ENCODE data around the gene CPT1C. TPM values are rescaled to one million over a fixed set of nuclear protein-coding genes. Genes with fewer than 3 reads are reported as not detected.

CPT1C gene
- polyA plus RNA-seq, 6 donors from 2014 or later: not detected

DNA sequence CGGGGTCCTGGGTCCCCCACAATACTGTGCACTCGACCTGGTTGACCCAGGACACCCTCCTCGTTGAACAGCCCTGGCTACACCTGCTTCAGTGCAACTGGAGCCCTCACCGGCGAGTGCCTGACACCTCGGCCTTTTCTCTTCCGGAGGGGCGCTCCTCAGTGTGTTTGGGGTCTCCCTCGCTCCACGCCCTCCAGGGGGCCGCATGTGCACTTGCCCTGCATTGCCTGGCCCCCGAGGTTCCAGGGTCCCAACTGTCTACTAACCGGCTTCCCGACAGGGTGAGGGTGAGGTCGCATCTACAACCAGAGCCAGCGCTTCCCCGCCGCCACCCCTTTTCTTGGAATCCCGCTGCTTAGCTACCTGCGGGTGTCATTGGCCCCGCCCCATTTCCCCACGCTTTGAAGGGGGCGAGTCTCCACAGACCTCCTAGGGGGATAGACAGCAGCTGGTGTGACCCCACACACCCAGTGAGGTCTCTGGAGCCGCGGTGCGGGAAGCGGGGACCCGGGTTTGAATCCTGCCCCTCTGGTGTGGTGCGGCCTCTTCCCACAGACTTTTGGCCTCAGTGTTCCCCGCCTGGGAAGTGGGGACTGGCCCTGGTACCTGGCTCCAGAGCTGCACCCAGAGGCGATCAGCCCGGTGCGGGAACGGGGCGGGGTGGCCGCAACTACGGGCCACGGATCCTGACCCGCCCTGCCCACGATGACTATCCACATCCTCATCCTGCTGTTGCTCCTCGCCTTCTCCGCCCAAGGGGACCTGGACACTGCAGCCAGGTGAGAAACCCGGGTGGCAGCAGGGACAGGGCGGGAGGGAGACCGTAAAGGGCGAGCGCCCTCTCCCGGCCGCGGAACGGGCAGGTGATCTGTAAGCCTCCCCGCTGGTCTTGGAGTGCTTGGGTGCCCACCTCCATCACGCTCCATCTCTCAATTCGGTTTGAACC, 1.5 kb upstream of the CPT1C start, which contains the start of gene ADM5:
Gene ADM5, plus strand, starts transcription at position 462 of the 946 bp plus-strand sequence. Its CDS starts 244 bp downstream, at position 706.
- Mint-ChIP-seq H3K27ac (peak within 1 kb of the TSS in 2 of 6 donors; percentile 16 to 34), H3K4me1 (peaks cover 19 to 25% (median 23%) of the 10 kb centered on the region in 3 donors), H3K4me3 (peak within 1 kb of the TSS; percentile 56 to 95 (median 88)), H3K9me3 (peaks cover 0 to 3% (median 0%) of the 10 kb centered on the region in 7 donors), H3K36me3 (peaks cover 0 to 27% of the 10 kb centered on the region in 2 donors), H3K27me3 (peaks cover 20 to 40% (median 38%) of the 10 kb centered on the region in 3 donors)
- no peak for DNase-seq
- ATAC-seq (ENCODE audit: low read depth in 2 of 2): peak; percentile 57 to 59

DNA sequence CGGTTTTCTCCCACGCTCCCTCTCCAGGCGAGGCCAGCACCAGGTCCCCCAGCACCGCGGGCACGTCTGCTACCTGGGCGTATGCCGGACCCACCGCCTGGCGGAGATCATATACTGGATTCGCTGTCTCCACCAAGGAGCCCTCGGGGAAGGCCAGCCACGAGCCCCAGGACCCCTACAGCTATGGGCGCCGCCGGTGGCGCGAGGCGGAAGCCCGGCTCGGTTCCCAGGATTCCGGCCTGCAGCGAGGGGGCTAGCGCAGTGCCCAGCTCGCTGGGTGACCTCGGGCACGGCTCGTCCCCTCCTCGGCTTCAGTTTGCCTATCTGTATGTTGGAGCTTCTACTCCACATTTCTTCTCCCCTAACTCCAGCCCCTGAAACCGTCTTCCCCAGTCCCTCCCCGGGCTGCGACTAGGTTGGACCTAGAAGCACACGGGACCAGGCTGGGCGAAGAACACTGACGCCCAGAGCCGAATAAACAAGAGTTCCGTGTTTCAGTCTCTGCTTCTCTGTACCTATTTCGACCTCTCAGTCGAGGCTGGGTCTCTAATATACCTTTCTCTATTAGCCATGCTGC, 749 bp upstream of the CPT1C start:
- Mint-ChIP-seq H3K9me3 (peaks cover 0 to 3% (median 0%) of the 10 kb centered on the region in 7 donors), H3K36me3 (peaks cover 0 to 27% of the 10 kb centered on the region in 2 donors), H3K4me1 (peaks cover 19 to 25% (median 23%) of the 10 kb centered on the region in 3 donors), H3K4me3 (peak overlapping the region; percentile 79 to 95 (median 88)), H3K27me3 (peaks cover 24 to 42% (median 41%) of the 10 kb centered on the region in 3 donors), H3K27ac (peak overlapping the region in 2 of 6 donors; percentile 3 to 16)
- peak; percentile 48 for ATAC-seq (ENCODE audit: low read depth in 2 of 2)
- no peak for DNase-seq

DNA sequence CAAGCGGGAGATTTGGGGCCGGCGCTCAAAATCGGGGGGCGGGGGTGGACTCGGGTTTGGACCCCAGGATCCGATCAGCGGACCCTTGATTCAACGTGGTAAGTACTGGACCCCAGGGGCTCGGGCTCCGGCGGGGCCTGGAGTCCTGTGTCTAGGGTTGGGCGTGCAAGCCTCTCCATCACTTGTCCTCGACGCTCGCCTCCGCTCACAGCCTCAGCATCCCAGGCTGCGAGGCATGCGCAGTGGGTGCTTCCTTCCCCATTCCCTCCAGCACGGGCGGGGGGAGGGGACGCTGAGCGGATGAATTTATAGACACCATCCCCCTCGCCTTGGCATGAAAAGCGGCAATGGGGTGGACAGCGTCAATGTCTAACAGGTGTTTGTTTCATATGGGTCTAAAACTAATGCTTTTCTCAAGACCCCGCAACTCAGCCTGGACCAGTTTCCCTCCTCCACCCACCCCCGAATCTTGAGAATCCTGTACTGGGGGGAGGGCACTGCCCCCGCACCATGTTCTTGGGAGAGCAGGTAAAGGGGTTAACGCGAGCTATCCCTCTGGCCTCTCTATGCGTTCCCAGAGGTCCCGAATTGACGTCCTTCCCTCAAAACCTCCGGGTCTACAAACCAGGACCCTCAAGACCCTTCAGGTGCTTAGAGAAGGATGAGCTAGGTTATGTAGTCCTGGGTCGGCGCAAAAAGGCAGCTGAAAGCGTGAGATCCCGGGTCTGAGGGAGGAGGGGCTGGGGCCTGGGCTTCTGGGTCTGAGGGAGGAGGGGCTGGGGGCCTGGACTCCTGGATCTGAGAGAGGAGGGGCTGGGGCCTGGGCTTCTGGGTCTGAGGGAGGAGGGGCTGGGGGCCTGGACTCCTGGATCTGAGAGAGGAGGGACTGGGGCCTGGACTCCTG, 579 bp downstream of the CPT1C start:
- Mint-ChIP-seq H3K4me1 (peaks cover 19 to 23% (median 21%) of the 10 kb centered on the region in 3 donors), H3K9me3 (peaks cover 0 to 3% (median 0%) of the 10 kb centered on the region in 7 donors), H3K27me3 (peaks cover 24 to 42% (median 41%) of the 10 kb centered on the region in 3 donors), H3K27ac (peak overlapping the region in 2 of 6 donors; percentile 3 to 28), H3K4me3 (peak overlapping the region; percentile 79 to 95 (median 88)), H3K36me3 (peaks cover 0 to 18% of the 10 kb centered on the region in 2 donors)
- no peak for DNase-seq
- peak; percentile 19 to 34 for ATAC-seq (ENCODE audit: low read depth in 2 of 2)

DNA sequence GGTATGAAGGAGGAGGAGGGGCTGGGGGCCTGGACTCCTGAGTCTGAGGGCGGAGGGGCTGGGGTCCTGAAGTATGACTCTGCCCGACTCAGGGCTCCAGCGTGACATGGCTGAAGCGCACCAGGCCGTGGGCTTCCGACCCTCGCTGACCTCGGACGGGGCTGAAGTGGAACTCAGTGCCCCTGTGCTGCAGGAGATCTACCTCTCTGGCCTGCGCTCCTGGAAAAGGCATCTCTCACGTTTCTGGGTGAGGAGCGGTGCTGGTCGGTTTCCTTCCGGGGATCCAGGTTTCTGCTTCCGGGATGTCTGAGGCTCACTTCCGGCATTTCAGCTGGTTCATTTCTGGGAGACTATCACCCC, 1.2 kb downstream of the CPT1C start:
- peaks cover 24 to 42% (median 41%) of the 10 kb centered on the region in 3 donors for H3K27me3 Mint-ChIP-seq
- H3K36me3 Mint-ChIP-seq: peaks cover 0 to 17% of the 10 kb centered on the region in 2 donors
- H3K4me3 Mint-ChIP-seq: peak overlapping the region in 5 of 8 donors; percentile 17 to 93 (median 53)
- H3K9me3 Mint-ChIP-seq: peaks cover 0 to 3% (median 0%) of the 10 kb centered on the region in 7 donors
- H3K27ac Mint-ChIP-seq: no peak overlapping the region
- DNase-seq: no peak
- H3K4me1 Mint-ChIP-seq: peaks cover 19 to 23% (median 21%) of the 10 kb centered on the region in 3 donors
- no peak for ATAC-seq (ENCODE audit: low read depth in 2 of 2)

DNA sequence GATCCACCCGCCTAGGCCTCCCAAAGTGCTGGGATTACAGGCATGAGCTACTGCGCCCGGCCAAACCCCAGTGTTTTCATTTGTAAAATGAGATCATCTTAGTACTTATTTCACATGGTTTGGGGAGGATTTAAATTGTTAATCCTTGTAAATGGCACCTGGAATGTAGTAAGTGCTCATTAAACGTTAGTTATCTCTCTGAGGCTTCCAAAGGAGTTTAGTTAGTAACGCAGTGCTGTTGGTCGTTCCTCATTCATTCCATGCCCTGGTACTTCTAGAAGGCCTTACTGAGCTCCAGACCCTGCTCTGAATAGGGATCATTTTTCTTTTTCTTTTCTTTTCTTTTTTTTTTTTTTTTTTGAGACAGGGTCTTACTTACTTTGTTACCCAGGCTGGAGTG, 5.2 kb downstream of the CPT1C start:
- H3K27me3 Mint-ChIP-seq: peaks cover 15 to 45% (median 33%) of the 10 kb centered on the region in 3 donors
- H3K36me3 Mint-ChIP-seq: peaks cover 0 to under 1% of the 10 kb centered on the region in 2 donors
- no peak for ATAC-seq (ENCODE audit: low read depth in 2 of 2)
- no peak overlapping the region for H3K4me3 Mint-ChIP-seq
- peaks cover 0 to 3% (median 0%) of the 10 kb centered on the region in 7 donors for H3K9me3 Mint-ChIP-seq
- no peak for DNase-seq
- peaks cover 3 to 8% (median 4%) of the 10 kb centered on the region in 3 donors for H3K4me1 Mint-ChIP-seq
- H3K27ac Mint-ChIP-seq: no peak overlapping the region

DNA sequence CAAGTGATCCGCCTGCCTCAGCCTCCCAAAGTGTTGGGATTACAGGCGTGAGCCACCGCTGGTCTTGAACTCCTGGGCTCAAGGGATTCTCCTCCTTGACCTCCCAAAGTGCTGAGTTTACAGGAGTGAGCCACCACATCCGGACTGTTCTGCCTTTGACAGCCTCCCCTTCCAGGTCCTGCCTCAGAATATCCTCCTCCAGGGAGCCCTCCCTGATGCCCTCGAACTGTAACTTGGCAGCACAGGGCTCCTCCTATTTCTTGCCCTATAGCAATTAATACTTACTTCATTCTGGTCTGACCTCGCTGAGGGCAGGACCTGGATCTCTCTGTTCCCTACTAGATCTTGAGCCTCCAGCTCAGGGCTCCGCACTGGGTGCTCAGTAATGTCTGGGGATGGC, 5.9 kb downstream of the CPT1C start:
- H3K9me3 Mint-ChIP-seq: peaks cover 0 to 3% (median 0%) of the 10 kb centered on the region in 7 donors

DNA sequence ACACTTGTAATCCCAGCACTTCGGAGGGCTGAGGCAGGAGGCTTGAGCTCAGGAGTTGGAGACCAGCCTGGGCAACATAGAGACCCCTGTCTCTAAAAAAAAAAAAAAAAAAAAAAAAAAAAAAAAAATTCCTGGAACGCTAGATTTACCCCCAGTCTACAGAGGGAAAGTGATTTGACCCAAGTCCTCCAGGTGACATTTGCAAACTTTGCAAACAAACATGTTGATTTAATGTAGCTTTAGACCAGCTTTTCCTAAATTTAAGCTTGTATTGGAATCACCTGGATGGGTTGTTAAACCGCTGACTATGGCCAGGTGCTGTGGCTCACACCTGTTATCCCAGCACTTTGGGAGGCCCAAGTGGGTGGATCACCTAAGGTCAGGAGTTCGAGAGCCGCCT, 8.4 kb downstream of the CPT1C start:
- Mint-ChIP-seq H3K4me1 (no peaks in the 10 kb centered on the region), H3K9me3 (no peaks in the 10 kb centered on the region), H3K27me3 (peaks cover 4 to 45% (median 22%) of the 10 kb centered on the region in 3 donors), H3K36me3 (no peaks in the 10 kb centered on the region), H3K4me3 (no peak overlapping the region), H3K27ac (peak overlapping the region in 1 of 6 donors; percentile 37)
- no peak for DNase-seq
- no peak for ATAC-seq (ENCODE audit: low read depth in 2 of 2)

More for the DNA sequence above, 5.9 kb downstream of the CPT1C start:
- H3K4me1 Mint-ChIP-seq: peaks cover 0 to 3% (median 2%) of the 10 kb centered on the region in 3 donors
- no peaks in the 10 kb centered on the region for H3K36me3 Mint-ChIP-seq
- DNase-seq: no peak
- H3K4me3 Mint-ChIP-seq: peak overlapping the region in 1 of 8 donors; percentile 45
- ATAC-seq (ENCODE audit: low read depth in 2 of 2): no peak
- H3K27ac Mint-ChIP-seq: no peak overlapping the region
- H3K27me3 Mint-ChIP-seq: peaks cover 12 to 45% (median 34%) of the 10 kb centered on the region in 3 donors

DNA sequence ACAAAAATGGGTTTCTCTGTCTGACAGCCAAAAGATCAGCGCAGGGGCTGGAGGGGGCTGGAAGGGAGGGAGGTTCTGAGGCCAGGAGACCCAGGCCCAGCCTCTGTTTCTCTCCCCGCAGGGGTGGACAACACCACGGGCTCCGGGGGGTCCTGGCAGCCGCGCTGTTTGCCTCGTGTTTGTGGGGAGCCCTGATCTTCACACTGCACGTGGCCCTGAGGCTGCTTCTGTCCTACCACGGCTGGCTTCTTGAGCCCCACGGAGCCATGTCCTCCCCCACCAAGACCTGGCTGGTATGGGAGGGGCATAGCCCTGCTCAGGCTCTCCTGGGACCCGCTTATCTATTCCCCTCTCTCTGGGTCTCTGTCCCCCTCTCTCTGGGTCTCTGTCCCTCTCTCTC, 9.6 kb downstream of the CPT1C start:
- ATAC-seq (ENCODE audit: low read depth in 2 of 2) (no peak), DNase-seq (no peak)
- no peaks in the 10 kb centered on the region for H3K4me1 Mint-ChIP-seq
- H3K27me3 Mint-ChIP-seq: peaks cover 0 to 42% (median 21%) of the 10 kb centered on the region in 3 donors
- H3K36me3 Mint-ChIP-seq: no peaks in the 10 kb centered on the region
- no peak overlapping the region for H3K27ac Mint-ChIP-seq
- no peak overlapping the region for H3K4me3 Mint-ChIP-seq
- no peaks in the 10 kb centered on the region for H3K9me3 Mint-ChIP-seq

DNA sequence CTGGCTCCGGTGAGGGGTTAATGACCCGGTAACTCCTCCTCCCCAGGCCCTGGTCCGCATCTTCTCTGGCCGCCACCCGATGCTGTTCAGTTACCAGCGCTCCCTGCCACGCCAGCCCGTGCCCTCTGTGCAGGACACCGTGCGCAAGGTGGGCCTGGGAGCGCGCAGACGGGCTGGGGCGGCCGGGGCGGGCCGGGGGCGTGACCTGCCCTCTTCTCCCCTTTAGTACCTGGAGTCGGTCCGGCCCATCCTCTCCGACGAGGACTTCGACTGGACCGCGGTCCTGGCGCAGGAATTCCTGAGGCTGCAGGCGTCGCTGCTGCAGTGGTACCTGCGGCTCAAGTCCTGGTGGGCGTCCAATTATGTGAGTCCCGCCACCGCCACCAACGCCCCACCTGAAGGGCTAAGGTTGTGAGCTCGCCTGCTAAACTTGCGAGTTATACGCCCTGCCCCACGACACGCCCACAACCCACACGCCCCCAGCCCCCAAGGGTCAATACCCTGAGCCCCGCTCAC, 10.4 kb downstream of the CPT1C start:
- Mint-ChIP-seq H3K27me3 (peaks cover 0 to 42% (median 21%) of the 10 kb centered on the region in 3 donors), H3K27ac (peak overlapping the region in 1 of 6 donors; percentile 26), H3K36me3 (no peaks in the 10 kb centered on the region), H3K4me1 (no peaks in the 10 kb centered on the region), H3K9me3 (no peaks in the 10 kb centered on the region), H3K4me3 (peak overlapping the region in 1 of 8 donors; percentile 41)
- DNase-seq: no peak
- ATAC-seq (ENCODE audit: low read depth in 2 of 2): no peak

DNA sequence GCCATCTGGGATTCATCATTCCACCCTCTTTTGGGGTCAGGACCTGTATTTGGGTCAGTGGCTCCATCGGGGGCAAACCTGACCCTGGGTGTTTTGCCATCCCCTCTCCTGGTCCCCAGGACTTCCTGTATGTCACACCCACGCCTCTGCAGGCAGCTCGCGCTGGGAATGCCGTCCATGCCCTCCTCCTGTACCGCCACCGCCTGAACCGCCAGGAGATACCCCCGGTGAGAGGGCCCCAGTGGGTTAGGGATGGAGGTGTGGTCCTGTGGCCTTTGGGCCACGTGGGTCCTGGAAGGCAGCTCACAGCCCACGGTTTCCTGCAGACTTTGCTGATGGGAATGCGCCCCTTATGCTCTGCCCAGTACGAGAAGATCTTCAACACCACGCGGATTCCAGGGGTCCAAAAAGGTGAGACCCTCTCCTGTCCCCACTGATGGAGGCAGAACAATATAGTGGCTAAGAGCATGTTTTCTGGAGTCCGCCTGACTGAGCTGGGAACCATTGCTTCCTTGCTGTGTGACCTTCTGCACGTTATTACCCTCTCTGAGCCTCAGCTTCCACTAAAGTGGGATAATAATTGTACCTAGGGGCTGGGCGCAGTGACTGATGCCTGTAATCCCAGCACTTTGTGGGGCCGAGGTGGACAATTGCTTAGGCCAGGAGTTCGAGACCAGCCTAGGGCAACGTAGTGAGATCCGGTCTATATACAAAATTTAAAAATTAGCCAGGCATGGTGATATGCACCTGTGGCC, 14.1 kb downstream of the CPT1C start:
- no peak for DNase-seq
- H3K4me1 Mint-ChIP-seq: peaks cover 0 to under 1% (median 0%) of the 10 kb centered on the region in 3 donors

DNA sequence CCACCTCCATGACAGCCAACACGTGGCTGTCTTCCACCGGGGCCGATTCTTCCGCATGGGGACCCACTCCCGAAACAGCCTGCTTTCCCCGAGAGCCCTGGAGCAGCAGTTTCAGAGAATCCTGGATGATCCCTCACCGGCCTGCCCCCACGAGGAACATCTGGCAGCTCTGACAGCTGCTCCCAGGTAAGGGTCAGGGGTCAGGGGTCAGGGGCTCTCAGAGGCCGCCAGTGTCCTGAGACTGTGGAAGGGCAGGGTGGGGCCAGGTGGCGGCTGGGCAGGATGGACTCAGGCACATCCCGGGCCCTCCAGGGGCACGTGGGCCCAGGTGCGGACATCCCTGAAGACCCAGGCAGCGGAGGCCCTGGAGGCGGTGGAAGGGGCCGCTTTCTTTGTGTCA, 15.0 kb downstream of the CPT1C start:
- Mint-ChIP-seq H3K27ac (peak overlapping the region in 1 of 6 donors; percentile 18), H3K36me3 (no peaks in the 10 kb centered on the region), H3K4me1 (peaks cover 0 to 3% (median 0%) of the 10 kb centered on the region in 3 donors), H3K4me3 (no peak overlapping the region), H3K27me3 (peaks cover 0 to 47% (median 41%) of the 10 kb centered on the region in 3 donors), H3K9me3 (peaks cover 0 to 5% (median 0%) of the 10 kb centered on the region in 7 donors)
- no peak for ATAC-seq (ENCODE audit: low read depth in 2 of 2)
- no peak for DNase-seq

More for the DNA sequence above, 14.1 kb downstream of the CPT1C start:
- H3K27ac Mint-ChIP-seq: no peak overlapping the region
- no peak for ATAC-seq (ENCODE audit: low read depth in 2 of 2)
- no peaks in the 10 kb centered on the region for H3K36me3 Mint-ChIP-seq
- H3K4me3 Mint-ChIP-seq: no peak overlapping the region
- peaks cover 0 to 51% (median 42%) of the 10 kb centered on the region in 3 donors for H3K27me3 Mint-ChIP-seq
- H3K9me3 Mint-ChIP-seq: peaks cover 0 to 1% (median 0%) of the 10 kb centered on the region in 7 donors

Data from naive B cell (primary cell).